Panc1 (cell line): ENCODE data around the gene SMIM5.

Experiments
- CTCF ChIP-seq: fragments of 450-650 bp; IDR thresholded peaks from 2 replicates; pipeline ENCODE4 v1.5.1; 2017; ENCODE audit warnings: mild to moderate bottlenecking
- POLR2AphosphoS5 ChIP-seq: IDR thresholded peaks from 2 replicates; pipeline ENCODE4 v1.6.1; 2012; ENCODE audit warnings: mild to moderate bottlenecking, low read depth, low read length, moderate library complexity
- REST ChIP-seq, 2 experiments: IDR thresholded peaks; 2 replicates each; pipeline ENCODE4 v1.6.1; 2011 to 2012; ENCODE audit warnings: low read depth in 2 of 2, control low read depth in 1 of 2, low read length in 1 of 2, mild to moderate bottlenecking in 1 of 2, moderate library complexity in 1 of 2; ENCODE audit not compliant: insufficient read depth in 1 of 2
- SIN3A ChIP-seq: IDR thresholded peaks from 2 replicates; pipeline ENCODE4 v1.6.1; 2012; ENCODE audit warnings: low read depth, mild to moderate bottlenecking, low read length, moderate library complexity, borderline replicate concordance; ENCODE audit not compliant: insufficient read depth

DNA sequence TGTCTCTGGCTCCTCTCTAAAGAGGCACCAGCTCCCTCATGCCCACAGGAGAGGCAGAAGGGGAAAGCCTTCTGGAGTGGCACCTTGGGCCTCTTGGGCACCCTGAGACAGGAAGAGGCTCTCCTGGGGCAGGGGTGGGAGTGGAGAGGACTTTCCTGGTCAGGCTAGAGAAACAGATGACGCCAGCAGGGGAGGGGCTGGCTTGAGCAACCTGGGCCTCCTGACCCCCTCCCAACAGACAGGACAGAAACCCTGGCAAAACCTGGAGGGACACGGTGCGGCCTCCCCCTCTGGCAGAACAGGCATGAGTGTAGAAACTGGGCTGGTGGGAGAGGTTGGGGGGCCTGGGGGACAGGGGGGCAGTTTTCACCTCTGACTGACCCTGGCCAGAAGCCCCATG lies 6.1 kb downstream of the SMIM5 start:
- TF ChIP-seq CTCF (no peak), POLR2AphosphoS5 (no peak), REST (IDR thresholded peaks at IDR 0.05; ENCODE audit: insufficient read depth in 1 of 2, low read depth in 2 of 2, low read length in 1 of 2) (no peak), SIN3A (no peak)
